ENCODE measurements around the gene STX8. TPM values are rescaled to one million over a fixed set of nuclear protein-coding genes. Genes with fewer than 3 reads are reported as not detected.

Gene STX8
- total and polyA plus RNA-seq, 12 donors, result 53.3 to 80.1 (median 63.9) TPM

DNA sequence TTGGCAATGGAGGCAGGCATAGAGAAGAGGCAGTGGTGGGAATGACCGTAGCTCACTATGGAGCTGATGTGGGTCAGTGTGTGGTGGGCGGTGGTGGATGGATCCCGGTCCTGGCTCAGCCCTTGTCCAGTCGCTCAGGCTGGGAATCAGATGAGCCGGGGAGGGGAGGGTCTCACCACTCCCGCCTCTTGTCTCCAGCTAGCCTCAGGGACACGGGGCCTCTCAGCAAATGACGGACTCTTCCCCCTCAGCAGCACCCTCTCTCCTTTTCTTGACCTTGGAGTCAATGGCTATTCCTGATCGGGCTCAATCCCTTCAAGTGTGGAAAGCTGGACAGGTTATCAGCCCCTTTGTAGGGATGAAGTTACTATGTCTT lies 345.8 kb downstream of the STX8 start:
- Histone ChIP-seq H3K27me3 (peaks cover 0 to 28% (median 0%) of the 10 kb centered on the region in 7 donors), H3K4me3 (no peak overlapping the region), H3K36me3 (no peaks in the 10 kb centered on the region), H3K27ac (no peak overlapping the region), H3K9me3 (no peaks in the 10 kb centered on the region), H3K4me1 (peaks cover 0 to 7% (median 3%) of the 10 kb centered on the region in 9 donors)
- intact Hi-C loops (cut with DNase I), result loop anchor here in 1 of 10 donors (10.0 kb wide), 1 partner anchor 45 kb away; no protein-coding TSS in a partner anchor
- ATAC-seq (no peak), DNase-seq (no peak)
- WGBS, 2 donors, result 83 to 84% methylated on average over 9 of the region's 9 CpGs
- TF ChIP-seq, protein P1, sequence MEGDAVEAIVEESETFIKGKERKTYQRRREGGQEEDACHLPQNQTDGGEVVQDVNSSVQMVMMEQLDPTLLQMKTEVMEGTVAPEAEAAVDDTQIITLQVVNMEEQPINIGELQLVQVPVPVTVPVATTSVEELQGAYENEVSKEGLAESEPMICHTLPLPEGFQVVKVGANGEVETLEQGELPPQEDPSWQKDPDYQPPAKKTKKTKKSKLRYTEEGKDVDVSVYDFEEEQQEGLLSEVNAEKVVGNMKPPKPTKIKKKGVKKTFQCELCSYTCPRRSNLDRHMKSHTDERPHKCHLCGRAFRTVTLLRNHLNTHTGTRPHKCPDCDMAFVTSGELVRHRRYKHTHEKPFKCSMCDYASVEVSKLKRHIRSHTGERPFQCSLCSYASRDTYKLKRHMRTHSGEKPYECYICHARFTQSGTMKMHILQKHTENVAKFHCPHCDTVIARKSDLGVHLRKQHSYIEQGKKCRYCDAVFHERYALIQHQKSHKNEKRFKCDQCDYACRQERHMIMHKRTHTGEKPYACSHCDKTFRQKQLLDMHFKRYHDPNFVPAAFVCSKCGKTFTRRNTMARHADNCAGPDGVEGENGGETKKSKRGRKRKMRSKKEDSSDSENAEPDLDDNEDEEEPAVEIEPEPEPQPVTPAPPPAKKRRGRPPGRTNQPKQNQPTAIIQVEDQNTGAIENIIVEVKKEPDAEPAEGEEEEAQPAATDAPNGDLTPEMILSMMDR (IDR thresholded peaks at IDR 0.05), result no peak

DNA sequence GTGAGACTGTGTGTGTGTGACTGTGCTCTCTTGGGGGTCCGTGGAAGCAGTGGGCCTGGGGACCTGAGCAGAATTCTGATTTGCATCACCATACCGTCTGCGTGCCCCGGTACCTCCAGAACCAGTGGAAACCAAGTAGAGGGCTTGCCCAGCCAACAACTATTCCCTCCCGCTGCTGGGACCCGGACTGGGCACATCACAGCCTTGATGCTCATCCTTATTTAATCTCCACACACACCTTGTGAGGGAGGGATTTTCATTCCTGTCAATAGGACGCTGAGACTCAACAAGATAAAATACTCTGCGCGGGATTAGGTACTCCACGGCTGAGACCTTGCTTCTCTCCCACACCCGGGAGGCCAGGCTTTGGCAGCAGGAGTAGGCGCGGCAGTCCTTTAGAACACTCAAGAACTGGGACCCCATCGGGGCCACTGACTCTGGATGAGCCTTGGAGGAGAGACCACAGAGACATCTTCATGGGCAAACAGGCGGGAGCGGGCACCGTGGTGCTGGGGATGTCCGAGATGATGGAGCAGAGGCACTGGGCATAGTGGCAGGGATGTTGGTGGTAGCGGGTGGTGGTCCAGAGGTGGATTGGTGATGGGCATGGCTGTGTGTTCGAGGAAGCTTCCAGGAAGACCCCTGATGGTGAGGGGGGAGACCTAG lies 346.3 kb downstream of the STX8 start:
- Histone ChIP-seq H3K27me3 (peaks cover 0 to 25% (median 0%) of the 10 kb centered on the region in 7 donors), H3K9me3 (no peaks in the 10 kb centered on the region), H3K4me3 (no peak overlapping the region), H3K4me1 (peaks cover 0 to 7% (median 3%) of the 10 kb centered on the region in 9 donors), H3K27ac (no peak overlapping the region), H3K36me3 (no peaks in the 10 kb centered on the region)
- intact Hi-C loops (cut with DNase I), result loop anchor here in 1 of 10 donors (10.0 kb wide), 1 partner anchor 46 kb away; no protein-coding TSS in a partner anchor
- 89 to 93% methylated on average over 20 of the region's 20 CpGs for WGBS, 2 donors
- TF ChIP-seq, protein P1 (IDR thresholded peaks at IDR 0.05), result no peak
- DNase-seq (no peak), ATAC-seq (no peak)

DNA sequence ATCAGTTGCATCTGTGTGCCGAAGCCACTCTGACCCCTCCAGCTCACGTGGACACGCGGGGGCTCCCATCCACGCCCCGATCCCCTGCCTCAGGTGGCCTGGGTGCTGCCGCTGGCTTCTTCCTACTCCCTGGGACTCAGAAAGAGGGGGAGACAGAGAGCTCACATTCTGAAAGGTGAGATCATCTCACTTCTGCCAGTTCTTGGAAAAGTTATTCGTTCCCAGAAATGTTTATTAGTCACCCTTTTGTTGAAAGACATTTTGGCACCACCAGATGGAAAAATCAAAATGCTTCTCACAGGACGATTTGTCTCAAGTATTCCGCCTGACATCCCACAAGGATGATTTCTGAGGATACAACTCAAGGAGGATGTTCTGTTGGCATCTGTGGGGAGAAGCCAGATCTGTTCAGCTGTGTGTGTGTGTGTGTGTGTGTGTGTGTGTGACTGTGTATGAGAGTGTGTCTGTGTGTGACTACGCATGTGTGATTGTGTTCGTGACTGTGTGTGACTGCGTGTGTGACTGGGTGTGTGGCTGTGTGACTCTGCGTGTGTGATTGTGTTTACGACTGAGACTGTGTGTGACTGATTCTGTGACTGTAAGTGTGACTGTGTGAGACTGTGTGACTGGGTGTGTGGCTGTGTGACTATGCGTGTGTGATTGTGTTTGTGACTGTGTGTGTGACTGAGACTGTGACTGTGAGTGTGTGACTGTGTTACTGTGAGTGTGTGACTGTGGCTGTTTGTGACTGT lies 347.0 kb downstream of the STX8 start:
- DNase-seq, result no peak
- peak in 4 of 8 donors; percentile 19 to 51 (median 36) for ATAC-seq
- peaks cover 0 to 7% (median 3%) of the 10 kb centered on the region in 9 donors for H3K4me1 ChIP-seq
- intact Hi-C loops (cut with DNase I), result loop anchor here in 1 of 10 donors (10.0 kb wide), 1 partner anchor 46 kb away; no protein-coding TSS in a partner anchor
- no peaks in the 10 kb centered on the region for H3K9me3 ChIP-seq
- no peak overlapping the region for H3K4me3 ChIP-seq
- peak overlapping the region in 2 of 10 donors; percentile 16 to 38 for H3K27ac ChIP-seq
- 68 to 73% methylated on average over 16 of the region's 16 CpGs for WGBS, 2 donors
- TF ChIP-seq, protein P1 (IDR thresholded peaks at IDR 0.05), result no peak
- no peaks in the 10 kb centered on the region for H3K36me3 ChIP-seq
- H3K27me3 ChIP-seq, result peaks cover 0 to 18% (median 0%) of the 10 kb centered on the region in 7 donors

GRCh38 chr17:9227819-9228407 lies 347.7 kb downstream of the STX8 start:
- no peaks in the 10 kb centered on the region for H3K36me3 ChIP-seq
- no peak for DNase-seq
- TF ChIP-seq, protein P1 (IDR thresholded peaks at IDR 0.05), result no peak
- intact Hi-C loops (cut with DNase I), result loop anchor here in 1 of 10 donors (10.0 kb wide), 1 partner anchor 47 kb away; no protein-coding TSS in a partner anchor
- H3K27ac ChIP-seq, result peak overlapping the region in 2 of 10 donors; percentile 16 to 38
- H3K4me1 ChIP-seq, result peaks cover 0 to 7% (median 3%) of the 10 kb centered on the region in 9 donors
- H3K27me3 ChIP-seq, result peaks cover 0 to 11% (median 0%) of the 10 kb centered on the region in 7 donors
- WGBS, 2 donors, result 80 to 82% methylated on average over 13 of the region's 13 CpGs
- peak in 1 of 8 donors; percentile 7 for ATAC-seq
- no peaks in the 10 kb centered on the region for H3K9me3 ChIP-seq
- H3K4me3 ChIP-seq, result no peak overlapping the region
